GM23338 (cell line): ENCODE data around the gene GPSM1. TPM values are rescaled to one million over a fixed set of nuclear protein-coding genes. Genes with fewer than 3 reads are reported as not detected.

ENCODE experiments used
- ATAC-seq: fragments of 200-7000 bp; cut with Tn5 transposase; 3 replicates; pipeline ENCODE4 v1.9.1; 2020
- DNase-seq: peaks from one replicate; pipeline ENCODE4 v3.0.0-alpha.2; 2015; ENCODE audit warnings: low spot score
- H2AFZ ChIP-seq: fragments of 200-600 bp; sonication (generic); 2 replicates; pipeline ENCODE4 v1.8.0; 2016; ENCODE audit warnings: antibody characterized with exemption, mild to moderate bottlenecking, moderate library complexity
- H3F3A ChIP-seq: fragments of 200-600 bp; sonication (generic); replicated peaks from 2 replicates; pipeline ENCODE4 v1.8.0; 2017; ENCODE audit warnings: antibody characterized with exemption, mixed run types, low read depth
- H3K27ac ChIP-seq: fragments of 200-600 bp; sonication (generic); 2 replicates; pipeline ENCODE4 v1.6.1; 2016; ENCODE audit warnings: low read depth
- H3K27me3 ChIP-seq: fragments of 200-600 bp; sonication (generic); 2 replicates; pipeline ENCODE4 v1.8.0; 2016; ENCODE audit warnings: mild to moderate bottlenecking, mixed run types, moderate library complexity; ENCODE audit not compliant: insufficient read depth
- H3K36me3 ChIP-seq: fragments of 200-600 bp; sonication (generic); 2 replicates; pipeline ENCODE4 v1.8.0; 2016; ENCODE audit warnings: mild to moderate bottlenecking; ENCODE audit not compliant: insufficient read depth
- H3K4me1 ChIP-seq: fragments of 200-600 bp; sonication (generic); 2 replicates; pipeline ENCODE4 v1.8.0; 2016; ENCODE audit warnings: mild to moderate bottlenecking, moderate library complexity; ENCODE audit not compliant: insufficient read depth
- H3K4me2 ChIP-seq: fragments of 200-600 bp; sonication (generic); 2 replicates; pipeline ENCODE4 v1.7.1; 2017; ENCODE audit warnings: mixed run types
- H3K4me3 ChIP-seq: fragments of 200-600 bp; sonication (generic); 2 replicates; pipeline ENCODE4 v1.6.1; 2016; ENCODE audit warnings: mixed run types
- H3K79me2 ChIP-seq: fragments of 200-600 bp; sonication (generic); replicated peaks from 2 replicates; pipeline ENCODE4 v1.8.0; 2017; ENCODE audit warnings: mild to moderate bottlenecking; ENCODE audit not compliant: insufficient read depth
- H3K9me2 ChIP-seq: fragments of 200-600 bp; sonication (generic); 2 replicates; pipeline ENCODE4 v1.8.0; 2017; ENCODE audit not compliant: insufficient read depth
- H4K20me1 ChIP-seq: fragments of 200-600 bp; sonication (generic); replicated peaks from 2 replicates; pipeline ENCODE4 v1.8.0; 2017; ENCODE audit warnings: mild to moderate bottlenecking; ENCODE audit not compliant: insufficient read depth
- H3K27ac Mint-ChIP-seq: 2 replicates; pipeline ENCODE4 v1.8.0; 2020; ENCODE audit warnings: inconsistent platforms, mild to moderate bottlenecking, moderate library complexity, mixed read lengths
- H3K27me3 Mint-ChIP-seq: 3 replicates; pipeline ENCODE4 v1.8.0; 2022; ENCODE audit warnings: low read depth, mild to moderate bottlenecking, moderate library complexity, mixed read lengths, inconsistent platforms; ENCODE audit not compliant: insufficient read depth, poor library complexity
- H3K36me3 Mint-ChIP-seq: 3 replicates; pipeline ENCODE4 v1.8.0; 2021; ENCODE audit warnings: low read depth, mild to moderate bottlenecking, inconsistent platforms, moderate library complexity, mixed read lengths
- H3K4me1 Mint-ChIP-seq: 3 replicates; pipeline ENCODE4 v1.8.0; 2020; ENCODE audit warnings: mild to moderate bottlenecking, inconsistent platforms, mixed read lengths
- H3K4me3 Mint-ChIP-seq: 3 replicates; pipeline ENCODE4 v1.8.0; 2021; ENCODE audit warnings: moderate library complexity, mild to moderate bottlenecking, inconsistent platforms, mixed read lengths
- H3K9me3 Mint-ChIP-seq: 3 replicates; pipeline ENCODE4 v1.8.0; 2020; ENCODE audit warnings: moderate library complexity, mild to moderate bottlenecking, inconsistent platforms, mixed read lengths
- CREB1 ChIP-seq: fragments of 250-450 bp; sonication (Bioruptor Pico); IDR thresholded peaks from 2 replicates; pipeline ENCODE4 v1.5.0; 2020; ENCODE audit warnings: low read depth, mild to moderate bottlenecking, moderate library complexity
- EZH2 ChIP-seq: fragments of 200-600 bp; sonication (generic); IDR thresholded peaks from one replicate; pipeline ENCODE4 v1.8.0; 2017; ENCODE audit warnings: antibody characterized with exemption, mild to moderate bottlenecking, low read depth; ENCODE audit not compliant: unreplicated experiment
- EZH2phosphoT487 ChIP-seq: fragments of 200-600 bp; sonication (generic); IDR thresholded peaks from one replicate; pipeline ENCODE4 v1.8.1; 2018; ENCODE audit warnings: antibody characterized with exemption; ENCODE audit not compliant: unreplicated experiment
- NANOG ChIP-seq: IDR thresholded peaks from 2 replicates; pipeline ENCODE4 v1.6.1; 2016; ENCODE audit warnings: antibody characterized with exemption, borderline replicate concordance
- POLR2AphosphoS5 ChIP-seq: IDR thresholded peaks from 2 replicates; pipeline ENCODE4 v1.6.1; 2016; ENCODE audit warnings: antibody characterized with exemption, low read depth
- STAT1 ChIP-seq: IDR thresholded peaks from one replicate; pipeline ENCODE4 v1.6.1; 2016; ENCODE audit warnings: antibody characterized with exemption; ENCODE audit not compliant: unreplicated experiment
- ZNF114 ChIP-seq: fragments of 250-450 bp; sonication (Bioruptor Pico); IDR thresholded peaks from 2 replicates; pipeline ENCODE4 v1.5.0; 2020; ENCODE audit warnings: mild to moderate bottlenecking, moderate library complexity
- ZNF331 ChIP-seq: fragments of 250-450 bp; sonication (Bioruptor Pico); IDR thresholded peaks from 2 replicates; pipeline ENCODE4 v1.5.0; 2020; ENCODE audit warnings: low read depth, mild to moderate bottlenecking, moderate library complexity
- ZNF462 ChIP-seq: fragments of 250-450 bp; sonication (Bioruptor Pico); IDR thresholded peaks from 2 replicates; pipeline ENCODE4 v1.5.0; 2020; ENCODE audit warnings: mild to moderate bottlenecking, moderate library complexity
- polyA plus RNA-seq: library from polyadenylated mRNA; unstranded; fragments of >200 nt; fragmentation: Nextera tagmentation; extraction: Ambion mirVana; gene quantifications from 2 replicates; pipeline ENCODE4 v1.2.1, GENCODE V29; 2016
- total RNA-seq: library from RNA; depleted of rRNA; stranded (reverse); fragments of >200 nt; shearing (Covaris generic); gene quantifications from 2 replicates; pipeline ENCODE4 v1.2.3, GENCODE V29; 2014
- TF ChIP-seq, protein P1 (sequence below): IDR thresholded peaks from 2 replicates; pipeline ENCODE4 v1.6.1; 2016; ENCODE audit warnings: antibody characterized with exemption
- TF ChIP-seq, protein P2 (sequence below), 2 experiments: fragments of 200-600 bp in 1 of 2; sonication (generic) in 1 of 2; conservative IDR thresholded peaks; 2 replicates each; pipeline versions ENCODE4 v1.5.1 to v1.6.1; 2016 to 2017; ENCODE audit warnings: antibody characterized with exemption in 2 of 2, low read depth in 2 of 2, mild to moderate bottlenecking in 2 of 2, moderate library complexity in 1 of 2
- TF ChIP-seq, protein P3 (sequence below): IDR thresholded peaks from one replicate; pipeline ENCODE4 v1.6.1; 2018; ENCODE audit warnings: antibody characterized with exemption; ENCODE audit not compliant: unreplicated experiment

Gene GPSM1
- total and polyA plus RNA-seq, 2 experiments from 2014 or later, result 4.8 to 23.2 TPM

GRCh38 chr9:136303066-136303824 is 24.1 kb upstream of the GPSM1 start:
- H3K27me3 Mint-ChIP-seq, result peaks cover 3% of the 10 kb centered on the region

More at GRCh38 chr9:136303066-136303824, 24.1 kb upstream of the GPSM1 start:
- H3K27ac Mint-ChIP-seq, result no peak overlapping the region
- no peaks in the 10 kb centered on the region for H3K36me3 ChIP-seq
- H3K27ac ChIP-seq, result no peak overlapping the region
- H3K27me3 ChIP-seq, result no peaks in the 10 kb centered on the region
- H3K9me3 Mint-ChIP-seq, result no peaks in the 10 kb centered on the region
- H3K9me2 ChIP-seq, result no peaks in the 10 kb centered on the region
- H4K20me1 ChIP-seq, result no peaks in the 10 kb centered on the region
- ATAC-seq (peak; percentile 38), DNase-seq (peak; percentile 32)
- H3K4me2 ChIP-seq, result no peak overlapping the region
- H2AFZ ChIP-seq, result no peak overlapping the region
- H3K4me3 Mint-ChIP-seq, result no peak overlapping the region
- H3K79me2 ChIP-seq, result no peaks in the 10 kb centered on the region
- H3F3A ChIP-seq, result peaks cover 11% of the 10 kb centered on the region
- H3K36me3 Mint-ChIP-seq, result no peaks in the 10 kb centered on the region
- H3K4me1 ChIP-seq, result no peaks in the 10 kb centered on the region
- no peak for TF ChIP-seq CREB1
- TF ChIP-seq EZH2, result no peak
- TF ChIP-seq EZH2phosphoT487, result no peak
- TF ChIP-seq POLR2AphosphoS5, result no peak
- no peak for TF ChIP-seq NANOG
- TF ChIP-seq ZNF114 (CRISPR knock-in tag), result no peak
- no peak for TF ChIP-seq ZNF462 (CRISPR knock-in tag)
- TF ChIP-seq, protein P1, sequence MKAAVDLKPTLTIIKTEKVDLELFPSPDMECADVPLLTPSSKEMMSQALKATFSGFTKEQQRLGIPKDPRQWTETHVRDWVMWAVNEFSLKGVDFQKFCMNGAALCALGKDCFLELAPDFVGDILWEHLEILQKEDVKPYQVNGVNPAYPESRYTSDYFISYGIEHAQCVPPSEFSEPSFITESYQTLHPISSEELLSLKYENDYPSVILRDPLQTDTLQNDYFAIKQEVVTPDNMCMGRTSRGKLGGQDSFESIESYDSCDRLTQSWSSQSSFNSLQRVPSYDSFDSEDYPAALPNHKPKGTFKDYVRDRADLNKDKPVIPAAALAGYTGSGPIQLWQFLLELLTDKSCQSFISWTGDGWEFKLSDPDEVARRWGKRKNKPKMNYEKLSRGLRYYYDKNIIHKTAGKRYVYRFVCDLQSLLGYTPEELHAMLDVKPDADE, result no peak
- TF ChIP-seq, protein P2, sequence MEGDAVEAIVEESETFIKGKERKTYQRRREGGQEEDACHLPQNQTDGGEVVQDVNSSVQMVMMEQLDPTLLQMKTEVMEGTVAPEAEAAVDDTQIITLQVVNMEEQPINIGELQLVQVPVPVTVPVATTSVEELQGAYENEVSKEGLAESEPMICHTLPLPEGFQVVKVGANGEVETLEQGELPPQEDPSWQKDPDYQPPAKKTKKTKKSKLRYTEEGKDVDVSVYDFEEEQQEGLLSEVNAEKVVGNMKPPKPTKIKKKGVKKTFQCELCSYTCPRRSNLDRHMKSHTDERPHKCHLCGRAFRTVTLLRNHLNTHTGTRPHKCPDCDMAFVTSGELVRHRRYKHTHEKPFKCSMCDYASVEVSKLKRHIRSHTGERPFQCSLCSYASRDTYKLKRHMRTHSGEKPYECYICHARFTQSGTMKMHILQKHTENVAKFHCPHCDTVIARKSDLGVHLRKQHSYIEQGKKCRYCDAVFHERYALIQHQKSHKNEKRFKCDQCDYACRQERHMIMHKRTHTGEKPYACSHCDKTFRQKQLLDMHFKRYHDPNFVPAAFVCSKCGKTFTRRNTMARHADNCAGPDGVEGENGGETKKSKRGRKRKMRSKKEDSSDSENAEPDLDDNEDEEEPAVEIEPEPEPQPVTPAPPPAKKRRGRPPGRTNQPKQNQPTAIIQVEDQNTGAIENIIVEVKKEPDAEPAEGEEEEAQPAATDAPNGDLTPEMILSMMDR (conservative IDR thresholded peaks at IDR 0.05; ENCODE audit: low read depth in 2 of 2), result no peak
- TF ChIP-seq STAT1, result no peak
- TF ChIP-seq ZNF331 (CRISPR knock-in tag), result no peak
- TF ChIP-seq, protein P3, sequence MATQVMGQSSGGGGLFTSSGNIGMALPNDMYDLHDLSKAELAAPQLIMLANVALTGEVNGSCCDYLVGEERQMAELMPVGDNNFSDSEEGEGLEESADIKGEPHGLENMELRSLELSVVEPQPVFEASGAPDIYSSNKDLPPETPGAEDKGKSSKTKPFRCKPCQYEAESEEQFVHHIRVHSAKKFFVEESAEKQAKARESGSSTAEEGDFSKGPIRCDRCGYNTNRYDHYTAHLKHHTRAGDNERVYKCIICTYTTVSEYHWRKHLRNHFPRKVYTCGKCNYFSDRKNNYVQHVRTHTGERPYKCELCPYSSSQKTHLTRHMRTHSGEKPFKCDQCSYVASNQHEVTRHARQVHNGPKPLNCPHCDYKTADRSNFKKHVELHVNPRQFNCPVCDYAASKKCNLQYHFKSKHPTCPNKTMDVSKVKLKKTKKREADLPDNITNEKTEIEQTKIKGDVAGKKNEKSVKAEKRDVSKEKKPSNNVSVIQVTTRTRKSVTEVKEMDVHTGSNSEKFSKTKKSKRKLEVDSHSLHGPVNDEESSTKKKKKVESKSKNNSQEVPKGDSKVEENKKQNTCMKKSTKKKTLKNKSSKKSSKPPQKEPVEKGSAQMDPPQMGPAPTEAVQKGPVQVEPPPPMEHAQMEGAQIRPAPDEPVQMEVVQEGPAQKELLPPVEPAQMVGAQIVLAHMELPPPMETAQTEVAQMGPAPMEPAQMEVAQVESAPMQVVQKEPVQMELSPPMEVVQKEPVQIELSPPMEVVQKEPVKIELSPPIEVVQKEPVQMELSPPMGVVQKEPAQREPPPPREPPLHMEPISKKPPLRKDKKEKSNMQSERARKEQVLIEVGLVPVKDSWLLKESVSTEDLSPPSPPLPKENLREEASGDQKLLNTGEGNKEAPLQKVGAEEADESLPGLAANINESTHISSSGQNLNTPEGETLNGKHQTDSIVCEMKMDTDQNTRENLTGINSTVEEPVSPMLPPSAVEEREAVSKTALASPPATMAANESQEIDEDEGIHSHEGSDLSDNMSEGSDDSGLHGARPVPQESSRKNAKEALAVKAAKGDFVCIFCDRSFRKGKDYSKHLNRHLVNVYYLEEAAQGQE, result no peak
- H3K4me1 Mint-ChIP-seq, result peaks cover 3% of the 10 kb centered on the region; the same call in 2 of the 3 replicates
- no peak overlapping the region for H3K4me3 ChIP-seq
